GM23338 (cell line): ENCODE data around the gene RPS6KA4.

Experiments used
- CREB1 ChIP-seq: fragments of 250-450 bp; sonication (Bioruptor Pico); IDR thresholded peaks from 2 replicates; pipeline ENCODE4 v1.5.0; 2020; ENCODE audit warnings: low read depth, mild to moderate bottlenecking, moderate library complexity
- CTCF ChIP-seq, 2 experiments: fragments of 200-600 bp in 1 of 2; sonication (generic) in 1 of 2; conservative IDR thresholded peaks; 2 replicates each; pipeline versions ENCODE4 v1.5.1 to v1.6.1; 2016 to 2017; ENCODE audit warnings: antibody characterized with exemption in 2 of 2, low read depth in 2 of 2, mild to moderate bottlenecking in 2 of 2, moderate library complexity in 1 of 2
- EZH2 ChIP-seq: fragments of 200-600 bp; sonication (generic); IDR thresholded peaks from one replicate; pipeline ENCODE4 v1.8.0; 2017; ENCODE audit warnings: antibody characterized with exemption, mild to moderate bottlenecking, low read depth; ENCODE audit not compliant: unreplicated experiment

- TF ChIP-seq CTCF (conservative IDR thresholded peaks at IDR 0.05; ENCODE audit: low read depth in 2 of 2) (peak in 1 of 2 experiments; percentile 39; a peak in 2 of 4 replicates), EZH2 (no peak), CREB1 (CRISPR knock-in tag) (no peak)
These were observed 44.0 kb upstream of the RPS6KA4 start for GRCh38 chr11:64314805-64315561.
